Sigmoid colon (tissue), 4 donors: ENCODE measurements around the gene NOC2L.
"Not testable (repeated sequence)": the region's sequence is repeated elsewhere in the genome, so short reads cannot be mapped to it uniquely, and the experiment has no call there.

ENCODE experiments used
- EP300 ChIP-seq, 4 donors: sonication (generic); formaldehyde crosslinking; IDR thresholded peaks; one replicate each; pipeline ENCODE4 v1.6.1; 2017; ENCODE audit warnings: antibody characterized with exemption in 4 of 4
- POLR2A ChIP-seq, 2 donors: fragments of 450-650 bp; IDR thresholded peaks; one replicate each; pipeline ENCODE4 v1.6.1; 2016; ENCODE audit warnings: antibody characterized with exemption in 2 of 2, mild to moderate bottlenecking in 2 of 2, moderate library complexity in 2 of 2
- TF ChIP-seq, protein P1 (sequence below), 4 experiments: fragments of 450-650 bp in 3 of 4; fragments of 200-600 bp in 1 of 4; IDR thresholded peaks; one replicate each; pipeline ENCODE4 v1.5.1; 2016 to 2019; ENCODE audit warnings: antibody characterized with exemption in 4 of 4, mild to moderate bottlenecking in 3 of 4, moderate library complexity in 2 of 4

DNA sequence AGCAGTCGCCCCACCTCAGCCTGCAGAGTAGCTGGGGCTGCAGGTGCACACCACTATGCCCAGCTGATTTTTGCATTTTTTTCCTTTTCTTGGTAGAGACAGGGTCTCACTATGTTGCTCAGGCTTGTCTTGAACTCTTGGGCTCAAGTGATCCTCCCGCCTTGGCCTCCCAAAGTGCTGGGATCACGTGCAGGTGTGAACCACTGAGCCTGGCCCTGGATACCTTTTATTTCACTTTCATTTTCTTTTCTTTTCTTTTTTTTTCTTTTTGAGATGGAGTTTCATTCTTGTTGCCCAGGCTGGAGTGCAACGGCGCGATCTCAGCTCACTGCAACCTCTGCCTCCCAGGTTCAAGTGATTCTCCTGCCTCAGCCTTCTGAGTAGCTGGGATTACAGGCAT, 32.2 kb upstream of the NOC2L start:
- TF ChIP-seq POLR2A, EP300 (IDR thresholded peaks at IDR 0.05): not testable (repeated sequence)
- TF ChIP-seq, protein P1, sequence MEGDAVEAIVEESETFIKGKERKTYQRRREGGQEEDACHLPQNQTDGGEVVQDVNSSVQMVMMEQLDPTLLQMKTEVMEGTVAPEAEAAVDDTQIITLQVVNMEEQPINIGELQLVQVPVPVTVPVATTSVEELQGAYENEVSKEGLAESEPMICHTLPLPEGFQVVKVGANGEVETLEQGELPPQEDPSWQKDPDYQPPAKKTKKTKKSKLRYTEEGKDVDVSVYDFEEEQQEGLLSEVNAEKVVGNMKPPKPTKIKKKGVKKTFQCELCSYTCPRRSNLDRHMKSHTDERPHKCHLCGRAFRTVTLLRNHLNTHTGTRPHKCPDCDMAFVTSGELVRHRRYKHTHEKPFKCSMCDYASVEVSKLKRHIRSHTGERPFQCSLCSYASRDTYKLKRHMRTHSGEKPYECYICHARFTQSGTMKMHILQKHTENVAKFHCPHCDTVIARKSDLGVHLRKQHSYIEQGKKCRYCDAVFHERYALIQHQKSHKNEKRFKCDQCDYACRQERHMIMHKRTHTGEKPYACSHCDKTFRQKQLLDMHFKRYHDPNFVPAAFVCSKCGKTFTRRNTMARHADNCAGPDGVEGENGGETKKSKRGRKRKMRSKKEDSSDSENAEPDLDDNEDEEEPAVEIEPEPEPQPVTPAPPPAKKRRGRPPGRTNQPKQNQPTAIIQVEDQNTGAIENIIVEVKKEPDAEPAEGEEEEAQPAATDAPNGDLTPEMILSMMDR (IDR thresholded peaks at IDR 0.05), result not testable (repeated sequence)
